Lower leg skin (tissue), 3 donors: Measurements from ENCODE around the gene C2orf92.

Source experiments
- CTCF ChIP-seq, 3 donors: fragments of 450-650 bp; IDR thresholded peaks; one replicate each; pipeline ENCODE4 v1.5.1; 2016; ENCODE audit warnings: antibody characterized with exemption in 3 of 3, mild to moderate bottlenecking in 3 of 3, moderate library complexity in 2 of 3
- POLR2A ChIP-seq, 2 donors: fragments of 450-650 bp; IDR thresholded peaks; one replicate each; pipeline ENCODE4 v1.6.1; 2016 to 2017; ENCODE audit warnings: antibody characterized with exemption in 2 of 2, mild to moderate bottlenecking in 1 of 2, moderate library complexity in 1 of 2

- TF ChIP-seq POLR2A (IDR thresholded peaks at IDR 0.05) (no peak), CTCF (IDR thresholded peaks at IDR 0.05) (no peak)
These were observed 23.6 kb upstream of the C2orf92 start, which contains the start of gene COX5B for GRCh38 chr2:97645695-97646629.
